ENCODE results near the gene CUX1. TPM values are rescaled to one million over a fixed set of nuclear protein-coding genes. Genes with fewer than 3 reads are reported as not detected.
A peak's percentile ranks its signal among the peaks of the same experiment; 100 is the strongest.
"Not testable (repeated sequence)": the region's sequence is repeated elsewhere in the genome, so short reads cannot be mapped to it uniquely, and the experiment has no call there.

Gene CUX1
- total RNA-seq, 4 donors from 2014 or later: 64.1 to 142 (median 111) TPM

GRCh38 chr7:102296514-102296913, 479.1 kb downstream of the CUX1 start:
- Histone ChIP-seq H3K9me3 (no peaks in the 10 kb centered on the region), H3K4me1 (peaks cover 0 to 7% (median 0%) of the 10 kb centered on the region in 4 donors), H3K27ac (no peak overlapping the region), H3K4me3 (no peak overlapping the region), H3K27me3 (no peaks in the 10 kb centered on the region), H3K36me3 (no peaks in the 10 kb centered on the region)
- DNase-seq: no peak
- TF ChIP-seq POLR2A (IDR thresholded peaks at IDR 0.05) (no peak), CTCF (IDR thresholded peaks at IDR 0.05) (no peak)

GRCh38 chr7:102297487-102298218, 480.2 kb downstream of the CUX1 start:
- H3K9me3 ChIP-seq: no peaks in the 10 kb centered on the region
- H3K4me1 ChIP-seq: no peaks in the 10 kb centered on the region
- no peaks in the 10 kb centered on the region for H3K36me3 ChIP-seq
- no peak overlapping the region for H3K27ac ChIP-seq
- DNase-seq: no peak
- TF ChIP-seq CTCF (IDR thresholded peaks at IDR 0.05): no peak
- no peak for TF ChIP-seq POLR2A (IDR thresholded peaks at IDR 0.05)
- H3K27me3 ChIP-seq: no peaks in the 10 kb centered on the region
- H3K4me3 ChIP-seq: no peak overlapping the region

GRCh38 chr7:102300643-102301221, 483.3 kb downstream of the CUX1 start:
- Histone ChIP-seq H3K4me1 (peaks cover 0 to 18% (median 6%) of the 10 kb centered on the region in 4 donors), H3K9me3 (no peaks in the 10 kb centered on the region), H3K36me3 (no peaks in the 10 kb centered on the region), H3K27ac (no peak overlapping the region), H3K4me3 (no peak overlapping the region), H3K27me3 (no peaks in the 10 kb centered on the region)
- no peak for TF ChIP-seq POLR2A (IDR thresholded peaks at IDR 0.05)
- no peak for TF ChIP-seq CTCF (IDR thresholded peaks at IDR 0.05)
- no peak for DNase-seq

- not testable (repeated sequence) for H3K27ac ChIP-seq, H3K9me3 ChIP-seq, H3K4me3 ChIP-seq, H3K36me3 ChIP-seq, DNase-seq, H3K27me3 ChIP-seq
- H3K4me1 ChIP-seq: peaks cover 0 to 18% (median 8%) of the 10 kb centered on the region in 4 donors
These were observed 483.9 kb downstream of the CUX1 start for GRCh38 chr7:102301367-102301766.

- Histone ChIP-seq H3K27ac (no peak overlapping the region), H3K36me3 (no peaks in the 10 kb centered on the region), H3K4me1 (peaks cover 0 to 20% (median 12%) of the 10 kb centered on the region in 4 donors), H3K4me3 (no peak overlapping the region), H3K9me3 (no peaks in the 10 kb centered on the region), H3K27me3 (no peaks in the 10 kb centered on the region)
- DNase-seq: no peak
- TF ChIP-seq POLR2A (IDR thresholded peaks at IDR 0.05) (no peak), CTCF (IDR thresholded peaks at IDR 0.05) (no peak)
These were observed 484.6 kb downstream of the CUX1 start for GRCh38 chr7:102302025-102302424.

GRCh38 chr7:102303669-102304422, 486.4 kb downstream of the CUX1 start:
- DNase-seq: peak in 1 of 3 donors; percentile 37
- no peak for TF ChIP-seq CTCF (IDR thresholded peaks at IDR 0.05)
- TF ChIP-seq POLR2A (IDR thresholded peaks at IDR 0.05): no peak
- H3K27ac ChIP-seq: peak overlapping the region in 2 of 4 donors; percentile 12 to 76

More at GRCh38 chr7:102303669-102304422, 486.4 kb downstream of the CUX1 start:
- Histone ChIP-seq H3K9me3 (no peaks in the 10 kb centered on the region), H3K36me3 (no peaks in the 10 kb centered on the region), H3K4me3 (no peak overlapping the region), H3K4me1 (peaks cover 0 to 27% (median 19%) of the 10 kb centered on the region in 4 donors), H3K27me3 (no peaks in the 10 kb centered on the region)
